Astrocyte (in vitro differentiated cells and primary cell): ENCODE results near the gene PPA1. TPM values are rescaled to one million over a fixed set of nuclear protein-coding genes. Genes with fewer than 3 reads are reported as not detected.
A peak's percentile ranks its signal among the peaks of the same experiment; 100 is the strongest.

Experiments
- DNase-seq: peaks from one replicate; pipeline ENCODE4 v3.0.0-alpha.2; 2010; ENCODE audit warnings: low read depth
- FAIRE-seq: peaks from 2 replicates; lab custom pipeline; 2011; peaks lifted over from hg19 to GRCh38; lab: Jason Lieb, UNC
- H2AFZ ChIP-seq: 2 replicates; pipeline ENCODE4 v1.6.0; 2012; ENCODE audit warnings: low read depth, low read length, inconsistent platforms
- H3K27ac ChIP-seq: 2 replicates; pipeline ENCODE4 v1.5.1; 2011; ENCODE audit warnings: low read depth, low read length, inconsistent platforms
- H3K27me3 ChIP-seq: 2 replicates; pipeline ENCODE4 v1.6.0; 2011; ENCODE audit warnings: low read length, inconsistent platforms; ENCODE audit not compliant: insufficient read depth
- H3K36me3 ChIP-seq: 2 replicates; pipeline ENCODE4 v1.5.1; 2011; ENCODE audit warnings: low read length, inconsistent platforms; ENCODE audit not compliant: insufficient read depth
- H3K4me1 ChIP-seq: 2 replicates; pipeline ENCODE4 v1.5.1; 2011; ENCODE audit warnings: low read length, inconsistent platforms; ENCODE audit not compliant: insufficient read depth
- H3K4me2 ChIP-seq: 2 replicates; pipeline ENCODE4 v1.6.0; 2012; ENCODE audit warnings: low read length, inconsistent platforms
- H3K4me3 ChIP-seq: 2 replicates; pipeline ENCODE4 v1.5.1; 2011; ENCODE audit warnings: low read depth, mild to moderate bottlenecking, low read length, inconsistent platforms; ENCODE audit not compliant: insufficient read depth
- H3K79me2 ChIP-seq: 2 replicates; pipeline ENCODE4 v1.6.0; 2012; ENCODE audit warnings: mild to moderate bottlenecking, low read length, inconsistent platforms; ENCODE audit not compliant: insufficient read depth
- H3K9ac ChIP-seq: 2 replicates; pipeline ENCODE4 v1.6.0; 2012; ENCODE audit warnings: mild to moderate bottlenecking, low read length, inconsistent platforms
- H3K9me3 ChIP-seq: 2 replicates; pipeline ENCODE4 v1.5.1; 2012; ENCODE audit warnings: low read depth, mild to moderate bottlenecking, low read length, inconsistent platforms; ENCODE audit not compliant: insufficient read depth
- H4K20me1 ChIP-seq: 2 replicates; pipeline ENCODE4 v1.6.0; 2012; ENCODE audit warnings: low read length, inconsistent platforms; ENCODE audit not compliant: insufficient read depth
- H3K27ac Mint-ChIP-seq: one replicate; pipeline ENCODE4 v1.8.0; 2021; ENCODE audit warnings: mild to moderate bottlenecking, mixed read lengths; ENCODE audit not compliant: unreplicated experiment
- H3K27me3 Mint-ChIP-seq: one replicate; pipeline ENCODE4 v1.8.0; 2021; ENCODE audit warnings: low read depth, mixed read lengths; ENCODE audit not compliant: unreplicated experiment
- H3K36me3 Mint-ChIP-seq: one replicate; pipeline ENCODE4 v1.8.0; 2021; ENCODE audit warnings: low read depth, mixed read lengths; ENCODE audit not compliant: unreplicated experiment
- H3K4me1 Mint-ChIP-seq: one replicate; pipeline ENCODE4 v1.8.0; 2021; ENCODE audit warnings: low read depth, mixed read lengths; ENCODE audit not compliant: unreplicated experiment
- H3K4me3 Mint-ChIP-seq: one replicate; pipeline ENCODE4 v1.8.0; 2021; ENCODE audit warnings: mild to moderate bottlenecking, moderate library complexity, mixed read lengths; ENCODE audit not compliant: unreplicated experiment
- H3K9me3 Mint-ChIP-seq: one replicate; pipeline ENCODE4 v1.8.0; 2021; ENCODE audit warnings: mild to moderate bottlenecking, mixed read lengths; ENCODE audit not compliant: unreplicated experiment
- EZH2 ChIP-seq: IDR thresholded peaks from 2 replicates; pipeline ENCODE4 v1.6.1; 2012; ENCODE audit warnings: mild to moderate bottlenecking, low read length, inconsistent platforms; ENCODE audit not compliant: insufficient read depth
- total RNA-seq: library from RNA; stranded (reverse); gene quantifications from 2 replicates; pipeline ENCODE4 v1.2.1, GENCODE V29; 2021
- TF ChIP-seq, protein P1 (sequence below): IDR thresholded peaks from 2 replicates; pipeline ENCODE4 v1.5.1; 2011; ENCODE audit warnings: low read depth, mild to moderate bottlenecking, inconsistent platforms, low read length, moderate library complexity; ENCODE audit not compliant: insufficient read depth

PPA1 gene
- total RNA-seq, 1 donor from 2014 or later = 108 TPM

DNA sequence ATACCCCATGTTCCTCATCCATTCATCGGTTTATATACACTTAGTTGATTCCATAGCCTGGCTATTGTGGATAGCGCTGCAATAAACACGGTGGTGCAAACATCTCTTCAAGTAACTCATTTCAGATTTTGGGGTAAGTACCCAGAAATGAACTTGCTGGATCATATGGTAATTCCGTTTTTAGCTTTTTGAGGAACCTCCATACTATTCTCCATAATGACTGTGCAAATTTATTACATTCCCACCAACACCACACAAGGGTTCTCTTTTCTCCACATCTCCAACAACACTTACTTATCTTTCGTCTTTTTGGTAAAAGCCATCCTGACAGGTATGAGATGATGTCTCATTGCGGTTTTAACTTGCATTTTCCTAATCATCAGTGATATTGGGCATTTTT, 46.9 kb upstream of the PPA1 start:
- Histone ChIP-seq H3K4me2 (no peak overlapping the region), H3K4me1 (no peaks in the 10 kb centered on the region), H3K9me3 (peaks cover 6% of the 10 kb centered on the region), H3K4me3 (no peak overlapping the region), H3K9ac (no peak overlapping the region), H3K27me3 (peaks cover 46% of the 10 kb centered on the region), H3K79me2 (no peaks in the 10 kb centered on the region), H4K20me1 (no peaks in the 10 kb centered on the region), H2AFZ (no peak overlapping the region), H3K36me3 (no peaks in the 10 kb centered on the region), H3K27ac (no peak overlapping the region)
- peaks cover 53% of the 10 kb centered on the region for H3K27me3 Mint-ChIP-seq
- H3K36me3 Mint-ChIP-seq = no peaks in the 10 kb centered on the region
- DNase-seq (no peak), FAIRE-seq (no peak)
- TF ChIP-seq EZH2 = no peak
- TF ChIP-seq, protein P1, sequence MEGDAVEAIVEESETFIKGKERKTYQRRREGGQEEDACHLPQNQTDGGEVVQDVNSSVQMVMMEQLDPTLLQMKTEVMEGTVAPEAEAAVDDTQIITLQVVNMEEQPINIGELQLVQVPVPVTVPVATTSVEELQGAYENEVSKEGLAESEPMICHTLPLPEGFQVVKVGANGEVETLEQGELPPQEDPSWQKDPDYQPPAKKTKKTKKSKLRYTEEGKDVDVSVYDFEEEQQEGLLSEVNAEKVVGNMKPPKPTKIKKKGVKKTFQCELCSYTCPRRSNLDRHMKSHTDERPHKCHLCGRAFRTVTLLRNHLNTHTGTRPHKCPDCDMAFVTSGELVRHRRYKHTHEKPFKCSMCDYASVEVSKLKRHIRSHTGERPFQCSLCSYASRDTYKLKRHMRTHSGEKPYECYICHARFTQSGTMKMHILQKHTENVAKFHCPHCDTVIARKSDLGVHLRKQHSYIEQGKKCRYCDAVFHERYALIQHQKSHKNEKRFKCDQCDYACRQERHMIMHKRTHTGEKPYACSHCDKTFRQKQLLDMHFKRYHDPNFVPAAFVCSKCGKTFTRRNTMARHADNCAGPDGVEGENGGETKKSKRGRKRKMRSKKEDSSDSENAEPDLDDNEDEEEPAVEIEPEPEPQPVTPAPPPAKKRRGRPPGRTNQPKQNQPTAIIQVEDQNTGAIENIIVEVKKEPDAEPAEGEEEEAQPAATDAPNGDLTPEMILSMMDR = no peak
- no peaks in the 10 kb centered on the region for H3K4me1 Mint-ChIP-seq
- no peak overlapping the region for H3K4me3 Mint-ChIP-seq
- peaks cover 3% of the 10 kb centered on the region for H3K9me3 Mint-ChIP-seq
- H3K27ac Mint-ChIP-seq = no peak overlapping the region

DNA sequence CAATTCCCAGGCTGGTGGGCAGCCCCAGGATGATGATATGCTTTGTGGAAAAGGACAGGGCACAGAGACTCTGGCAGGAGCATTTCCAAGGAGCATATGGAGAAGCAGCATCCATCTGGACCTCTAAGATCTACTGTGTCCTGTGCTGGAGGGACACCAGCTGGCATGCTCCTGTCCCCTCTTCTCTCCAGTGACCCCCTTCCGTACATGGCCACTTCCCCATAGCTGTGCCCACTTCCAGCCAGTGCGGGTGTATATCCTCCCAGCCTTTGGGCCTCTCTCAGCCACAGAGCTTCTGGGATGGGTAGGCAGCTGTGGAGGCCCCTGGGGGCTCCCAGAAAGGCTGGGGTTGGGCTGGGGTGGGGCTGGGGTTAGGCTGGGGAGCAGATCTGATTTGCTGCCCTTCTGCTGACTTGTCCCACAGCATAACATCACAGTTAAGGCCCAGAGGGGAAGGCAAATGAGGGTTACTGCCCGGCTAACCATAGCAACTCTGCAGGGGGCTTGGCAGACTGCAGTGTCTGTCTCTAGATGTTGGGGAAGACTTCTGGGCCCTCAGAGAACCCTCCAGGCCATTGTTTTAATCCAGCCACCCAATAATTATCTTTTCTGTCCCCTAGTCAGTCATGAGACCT, 44.3 kb upstream of the PPA1 start:
- no peaks in the 10 kb centered on the region for H3K4me1 ChIP-seq
- TF ChIP-seq EZH2 = no peak
- TF ChIP-seq, protein P1 = no peak
- Mint-ChIP-seq H3K36me3 (no peaks in the 10 kb centered on the region), H3K4me1 (peaks cover 2% of the 10 kb centered on the region), H3K9me3 (peaks cover 3% of the 10 kb centered on the region), H3K27ac (no peak overlapping the region), H3K27me3 (peaks cover 37% of the 10 kb centered on the region), H3K4me3 (no peak overlapping the region)
- no peaks in the 10 kb centered on the region for H4K20me1 ChIP-seq
- no peaks in the 10 kb centered on the region for H3K9me3 ChIP-seq
- DNase-seq = no peak
- H3K36me3 ChIP-seq = no peaks in the 10 kb centered on the region
- no peak overlapping the region for H3K9ac ChIP-seq
- peaks cover 22% of the 10 kb centered on the region for H3K27me3 ChIP-seq
- no peaks in the 10 kb centered on the region for H3K79me2 ChIP-seq
- no peak overlapping the region for H2AFZ ChIP-seq
- H3K4me2 ChIP-seq = no peak overlapping the region
- no peak overlapping the region for H3K27ac ChIP-seq
- FAIRE-seq = no peak
- H3K4me3 ChIP-seq = no peak overlapping the region

DNA sequence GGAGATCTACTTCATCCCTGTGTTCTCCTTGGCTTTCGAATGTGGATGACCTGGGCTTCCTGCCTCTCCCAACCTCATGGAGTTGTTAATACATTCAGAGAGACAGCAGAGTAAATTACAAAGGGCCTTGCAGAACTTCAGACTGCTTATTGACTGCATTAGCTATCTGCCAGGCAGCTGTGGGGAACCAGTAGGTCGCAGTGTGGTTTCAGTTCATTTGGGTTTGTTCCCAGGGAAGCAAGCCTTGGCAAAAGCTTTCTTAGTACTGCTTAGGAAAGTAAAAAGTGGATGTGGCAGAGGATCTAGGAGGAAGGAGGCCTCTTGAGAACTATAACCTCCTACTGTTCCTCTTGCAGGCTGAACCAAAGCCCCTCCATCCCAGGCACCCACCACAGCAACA, 41.4 kb upstream of the PPA1 start:
- H4K20me1 ChIP-seq = no peaks in the 10 kb centered on the region
- H3K9ac ChIP-seq = no peak overlapping the region
- no peak overlapping the region for H3K4me2 ChIP-seq
- no peaks in the 10 kb centered on the region for H3K4me1 ChIP-seq
- H3K27me3 ChIP-seq = peaks cover 1% of the 10 kb centered on the region
- Mint-ChIP-seq H3K4me3 (no peak overlapping the region), H3K27me3 (peaks cover 19% of the 10 kb centered on the region), H3K27ac (no peak overlapping the region), H3K4me1 (peaks cover 2% of the 10 kb centered on the region), H3K9me3 (peaks cover 3% of the 10 kb centered on the region), H3K36me3 (no peaks in the 10 kb centered on the region)
- TF ChIP-seq, protein P1 = no peak
- no peak for TF ChIP-seq EZH2
- FAIRE-seq = no peak
- H3K36me3 ChIP-seq = no peaks in the 10 kb centered on the region
- H3K79me2 ChIP-seq = no peaks in the 10 kb centered on the region
- no peak overlapping the region for H3K27ac ChIP-seq
- no peaks in the 10 kb centered on the region for H3K9me3 ChIP-seq
- H3K4me3 ChIP-seq = no peak overlapping the region
- peak; percentile 92 for DNase-seq
- H2AFZ ChIP-seq = no peak overlapping the region
